NT2/D1 (cell line): ENCODE data around the gene RNU7-1.

Experiments used
- DNase-seq: peaks from one replicate; pipeline ENCODE4 v3.0.0-alpha.2; 2011; ENCODE audit warnings: low read depth, low spot score
- H3K27me3 ChIP-seq: 2 replicates; pipeline ENCODE4 v1.6.0; 2011; ENCODE audit warnings: mild to moderate bottlenecking; ENCODE audit not compliant: insufficient read length, insufficient read depth
- H3K36me3 ChIP-seq: 2 replicates; pipeline ENCODE4 v1.6.1; 2011; ENCODE audit warnings: mild to moderate bottlenecking, low read length, mixed read lengths; ENCODE audit not compliant: insufficient read depth, insufficient read length
- H3K4me1 ChIP-seq: 2 replicates; pipeline ENCODE4 v1.5.1; 2011; ENCODE audit not compliant: insufficient read depth, insufficient read length
- H3K4me3 ChIP-seq: 2 replicates; pipeline ENCODE4 v1.5.1; 2011; ENCODE audit warnings: low read depth; ENCODE audit not compliant: insufficient read length
- H3K9ac ChIP-seq: 2 replicates; pipeline ENCODE4 v1.6.0; 2011; ENCODE audit warnings: low read depth; ENCODE audit not compliant: insufficient read length
- H3K9me3 ChIP-seq: 2 replicates; pipeline ENCODE4 v1.5.1; 2011; ENCODE audit warnings: mild to moderate bottlenecking, low read length; ENCODE audit not compliant: insufficient read depth
- SUZ12 ChIP-seq: IDR thresholded peaks from 2 replicates; pipeline ENCODE4 v1.6.1; 2011; ENCODE audit not compliant: insufficient read length, insufficient read depth; ENCODE audit errors: extremely low read depth
- YY1 ChIP-seq: IDR thresholded peaks from 2 replicates; pipeline ENCODE4 v1.6.1; 2011; ENCODE audit not compliant: insufficient read length, insufficient read depth
- ZNF274 ChIP-seq: IDR thresholded peaks from 2 replicates; pipeline ENCODE4 v1.6.1; 2011; ENCODE audit warnings: mild to moderate bottlenecking, low read depth, low read length

Gene RNU7-1

GRCh38 chr12:6943722-6944380, at the start of gene RNU7-1, which contains the start of gene C12orf57:
TSS of gene RNU7-1 (plus strand) at chr12:6943816.
TSS of gene C12orf57 (plus strand) at chr12:6944022. CDS start at chr12:6944122, 100 bp downstream.
- Histone ChIP-seq H3K36me3 (peaks cover 58% of the 10 kb centered on the region), H3K9ac (peak within 1 kb of the TSS; percentile 100), H3K4me1 (peaks cover 26% of the 10 kb centered on the region), H3K9me3 (no peaks in the 10 kb centered on the region), H3K4me3 (peak within 1 kb of the TSS; percentile 97), H3K27me3 (no peaks in the 10 kb centered on the region)
- peak; percentile 99 for DNase-seq
- TF ChIP-seq YY1 (peak; percentile 50), SUZ12 (no peak), ZNF274 (no peak)

DNA sequence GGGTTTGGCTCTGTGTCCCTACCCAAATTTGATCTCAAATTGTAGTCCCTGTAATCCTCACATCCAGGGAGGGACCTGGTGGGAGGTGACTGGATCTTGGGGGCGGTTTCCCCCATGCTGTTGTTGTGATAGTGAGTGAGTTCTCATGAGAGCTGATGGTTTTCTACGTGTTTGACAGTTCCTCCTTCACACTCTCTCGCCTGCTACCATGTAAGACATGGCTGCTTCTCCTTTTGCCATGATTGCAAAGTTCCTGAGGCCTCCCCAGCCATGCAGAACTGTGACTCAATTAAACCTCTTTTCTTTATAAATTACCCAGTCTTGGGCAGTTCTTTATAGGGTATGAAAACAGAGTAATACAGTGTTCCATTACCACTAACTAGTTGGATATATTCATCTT, 49.3 kb upstream of the RNU7-1 start:
- no peaks in the 10 kb centered on the region for H3K36me3 ChIP-seq
- no peaks in the 10 kb centered on the region for H3K27me3 ChIP-seq
- TF ChIP-seq YY1 (no peak), SUZ12 (no peak), ZNF274 (no peak)
- no peaks in the 10 kb centered on the region for H3K4me1 ChIP-seq
- H3K9ac ChIP-seq: no peak overlapping the region
- no peak overlapping the region for H3K4me3 ChIP-seq
- no peak for DNase-seq
- no peaks in the 10 kb centered on the region for H3K9me3 ChIP-seq

GRCh38 chr12:6896846-6897435, 46.7 kb upstream of the RNU7-1 start:
- TF ChIP-seq YY1 (no peak), SUZ12 (no peak), ZNF274 (no peak)
- H3K36me3 ChIP-seq: no peaks in the 10 kb centered on the region
- DNase-seq: no peak

GRCh38 chr12:6899427-6899826, 44.2 kb upstream of the RNU7-1 start:
- H3K36me3 ChIP-seq: no peaks in the 10 kb centered on the region
- no peak for TF ChIP-seq SUZ12
- no peak for TF ChIP-seq ZNF274
- no peak for TF ChIP-seq YY1
- DNase-seq: no peak
- H3K9me3 ChIP-seq: no peaks in the 10 kb centered on the region
- H3K4me3 ChIP-seq: no peak overlapping the region
- no peaks in the 10 kb centered on the region for H3K27me3 ChIP-seq
- H3K4me1 ChIP-seq: peaks cover 5% of the 10 kb centered on the region
- H3K9ac ChIP-seq: no peak overlapping the region

More at GRCh38 chr12:6896846-6897435, 46.7 kb upstream of the RNU7-1 start:
- H3K9me3 ChIP-seq: no peaks in the 10 kb centered on the region
- no peak overlapping the region for H3K4me3 ChIP-seq
- no peaks in the 10 kb centered on the region for H3K27me3 ChIP-seq
- H3K4me1 ChIP-seq: no peaks in the 10 kb centered on the region
- H3K9ac ChIP-seq: no peak overlapping the region

- Histone ChIP-seq H3K4me1 (peaks cover 5% of the 10 kb centered on the region), H3K9ac (no peak overlapping the region), H3K9me3 (no peaks in the 10 kb centered on the region), H3K27me3 (no peaks in the 10 kb centered on the region), H3K4me3 (no peak overlapping the region), H3K36me3 (no peaks in the 10 kb centered on the region)
- TF ChIP-seq YY1 (no peak), SUZ12 (no peak), ZNF274 (no peak)
- no peak for DNase-seq
These were observed 43.6 kb upstream of the RNU7-1 start for GRCh38 chr12:6899837-6900519.

- Histone ChIP-seq H3K9me3 (no peaks in the 10 kb centered on the region), H3K9ac (no peak overlapping the region), H3K4me3 (no peak overlapping the region), H3K27me3 (peaks cover 14% of the 10 kb centered on the region), H3K4me1 (peaks cover 10% of the 10 kb centered on the region), H3K36me3 (peaks cover 5% of the 10 kb centered on the region)
- no peak for DNase-seq
- no peak for TF ChIP-seq YY1
- TF ChIP-seq ZNF274: no peak
- TF ChIP-seq SUZ12: no peak
These were observed 41.2 kb upstream of the RNU7-1 start for GRCh38 chr12:6902448-6902847.

DNA sequence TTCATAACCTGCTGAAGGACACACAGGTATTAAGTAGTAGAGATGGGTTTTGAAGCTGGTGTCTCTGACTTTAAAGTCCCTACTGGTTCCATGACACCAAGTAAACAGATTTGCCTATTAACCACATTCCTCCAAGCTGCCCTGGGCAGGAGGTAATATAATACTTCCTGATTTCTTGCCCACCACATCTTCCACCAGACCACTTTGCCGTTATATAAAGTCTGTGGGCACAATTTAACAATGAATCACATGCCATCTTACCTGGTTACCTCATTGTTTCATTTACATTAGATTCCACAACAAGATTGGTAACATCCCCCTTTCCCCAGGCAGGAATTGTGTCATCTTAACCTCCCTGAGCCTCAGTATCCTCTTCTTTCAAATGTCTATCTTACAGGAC, 39.9 kb upstream of the RNU7-1 start:
- Histone ChIP-seq H3K36me3 (peaks cover 5% of the 10 kb centered on the region), H3K27me3 (peaks cover 14% of the 10 kb centered on the region), H3K4me1 (peaks cover 10% of the 10 kb centered on the region), H3K9me3 (no peaks in the 10 kb centered on the region), H3K4me3 (no peak overlapping the region), H3K9ac (no peak overlapping the region)
- DNase-seq: no peak
- TF ChIP-seq YY1 (no peak), SUZ12 (no peak), ZNF274 (no peak)
